Central memory CD8-positive, alpha-beta T cell (primary cell): ENCODE results near the gene ZC3H12C.

Experiments
- ATAC-seq: fragments of 150-1000 bp; cut with Tn5 transposase; replicated peaks from 2 replicates; pipeline ENCODE4 v1.10.0; 2022; ENCODE audit warnings: mild to moderate bottlenecking, moderate FRiP score, moderate number of reproducible peaks; ENCODE audit not compliant: poor library complexity, severe bottlenecking; ENCODE audit errors: extremely low read depth
- DNase-seq, 2 donors: peaks; one replicate each; pipeline ENCODE4 v3.0.0; 2021; ENCODE audit warnings: low spot score in 2 of 2
- H3K27ac Mint-ChIP-seq: one replicate; pipeline ENCODE4 v1.8.0; 2022; ENCODE audit warnings: low read depth, mild to moderate bottlenecking, moderate library complexity, mixed read lengths
- H3K27me3 Mint-ChIP-seq: one replicate; pipeline ENCODE4 v1.8.0; 2022; ENCODE audit warnings: mixed read lengths
- H3K36me3 Mint-ChIP-seq: one replicate; pipeline ENCODE4 v1.8.0; 2022; ENCODE audit warnings: mild to moderate bottlenecking, moderate library complexity, mixed read lengths; ENCODE audit not compliant: insufficient read depth
- H3K4me1 Mint-ChIP-seq: one replicate; pipeline ENCODE4 v1.8.0; 2022; ENCODE audit warnings: mixed read lengths
- H3K4me3 Mint-ChIP-seq: one replicate; pipeline ENCODE4 v1.8.0; 2022; ENCODE audit warnings: mild to moderate bottlenecking, moderate library complexity, mixed read lengths
- H3K9me3 Mint-ChIP-seq: one replicate; pipeline ENCODE4 v1.8.0; 2022; ENCODE audit warnings: mixed read lengths

Gene ZC3H12C

GRCh38 chr11:110168033-110168803 is 75.0 kb downstream of the ZC3H12C start:
- Mint-ChIP-seq H3K4me3 (no peak overlapping the region), H3K27ac (no peak overlapping the region), H3K4me1 (no peaks in the 10 kb centered on the region), H3K9me3 (no peaks in the 10 kb centered on the region), H3K36me3 (no peaks in the 10 kb centered on the region), H3K27me3 (peaks cover 20% of the 10 kb centered on the region)
- DNase-seq (no peak), ATAC-seq (no peak)

GRCh38 chr11:110169738-110170137 is 76.5 kb downstream of the ZC3H12C start:
- Mint-ChIP-seq H3K4me3 (no peak overlapping the region), H3K4me1 (peaks cover 7% of the 10 kb centered on the region), H3K27ac (no peak overlapping the region), H3K27me3 (peaks cover 20% of the 10 kb centered on the region), H3K36me3 (no peaks in the 10 kb centered on the region), H3K9me3 (no peaks in the 10 kb centered on the region)
- DNase-seq: no peak
- no peak for ATAC-seq

GRCh38 chr11:110172468-110173065 is 79.4 kb downstream of the ZC3H12C start:
- Mint-ChIP-seq H3K27ac (no peak overlapping the region), H3K4me3 (no peak overlapping the region), H3K27me3 (peaks cover 11% of the 10 kb centered on the region), H3K9me3 (no peaks in the 10 kb centered on the region), H3K4me1 (peaks cover 7% of the 10 kb centered on the region), H3K36me3 (no peaks in the 10 kb centered on the region)
- no peak for DNase-seq
- ATAC-seq: no peak

GRCh38 chr11:110173811-110174644 is 80.8 kb downstream of the ZC3H12C start:
- peak; percentile 70 for ATAC-seq
- H3K4me1 Mint-ChIP-seq: peaks cover 7% of the 10 kb centered on the region
- peak overlapping the region; percentile 25 for H3K4me3 Mint-ChIP-seq
- H3K36me3 Mint-ChIP-seq: no peaks in the 10 kb centered on the region
- DNase-seq: peak; percentile 21 to 42
- H3K9me3 Mint-ChIP-seq: no peaks in the 10 kb centered on the region
- peaks cover 11% of the 10 kb centered on the region for H3K27me3 Mint-ChIP-seq
- H3K27ac Mint-ChIP-seq: no peak overlapping the region

GRCh38 chr11:110174645-110175310 is 81.6 kb downstream of the ZC3H12C start:
- Mint-ChIP-seq H3K9me3 (no peaks in the 10 kb centered on the region), H3K36me3 (no peaks in the 10 kb centered on the region), H3K4me3 (peak overlapping the region; percentile 25), H3K27ac (no peak overlapping the region), H3K4me1 (peaks cover 7% of the 10 kb centered on the region), H3K27me3 (peaks cover 11% of the 10 kb centered on the region)
- DNase-seq (no peak), ATAC-seq (no peak)

GRCh38 chr11:110176366-110177085 is 83.3 kb downstream of the ZC3H12C start:
- ATAC-seq (no peak), DNase-seq (no peak)
- H3K4me3 Mint-ChIP-seq: no peak overlapping the region
- no peaks in the 10 kb centered on the region for H3K36me3 Mint-ChIP-seq
- no peak overlapping the region for H3K27ac Mint-ChIP-seq
- peaks cover 7% of the 10 kb centered on the region for H3K4me1 Mint-ChIP-seq
- H3K9me3 Mint-ChIP-seq: no peaks in the 10 kb centered on the region
- H3K27me3 Mint-ChIP-seq: peaks cover 11% of the 10 kb centered on the region

GRCh38 chr11:110177086-110177456 is 83.9 kb downstream of the ZC3H12C start:
- Mint-ChIP-seq H3K4me3 (no peak overlapping the region), H3K27ac (no peak overlapping the region), H3K9me3 (no peaks in the 10 kb centered on the region), H3K36me3 (no peaks in the 10 kb centered on the region), H3K4me1 (peaks cover 7% of the 10 kb centered on the region), H3K27me3 (peaks cover 11% of the 10 kb centered on the region)
- DNase-seq (no peak), ATAC-seq (no peak)

GRCh38 chr11:110179064-110179463 is 85.9 kb downstream of the ZC3H12C start:
- ATAC-seq: no peak
- peaks cover 4% of the 10 kb centered on the region for H3K4me1 Mint-ChIP-seq

GRCh38 chr11:110182886-110183285 is 89.7 kb downstream of the ZC3H12C start:
- no peak for DNase-seq

More at GRCh38 chr11:110179064-110179463, 85.9 kb downstream of the ZC3H12C start:
- no peaks in the 10 kb centered on the region for H3K9me3 Mint-ChIP-seq
- no peak overlapping the region for H3K27ac Mint-ChIP-seq
- H3K36me3 Mint-ChIP-seq: no peaks in the 10 kb centered on the region
- no peak overlapping the region for H3K4me3 Mint-ChIP-seq
- DNase-seq: no peak
- H3K27me3 Mint-ChIP-seq: peaks cover 8% of the 10 kb centered on the region

GRCh38 chr11:110184456-110184855 is 91.3 kb downstream of the ZC3H12C start:
- Mint-ChIP-seq H3K27me3 (peaks cover 26% of the 10 kb centered on the region), H3K9me3 (no peaks in the 10 kb centered on the region), H3K36me3 (no peaks in the 10 kb centered on the region), H3K4me3 (no peak overlapping the region), H3K27ac (no peak overlapping the region), H3K4me1 (no peaks in the 10 kb centered on the region)
- ATAC-seq (no peak), DNase-seq (no peak)

More at GRCh38 chr11:110182886-110183285, 89.7 kb downstream of the ZC3H12C start:
- no peak for ATAC-seq
- Mint-ChIP-seq H3K36me3 (no peaks in the 10 kb centered on the region), H3K4me1 (no peaks in the 10 kb centered on the region), H3K9me3 (no peaks in the 10 kb centered on the region), H3K27me3 (peaks cover 26% of the 10 kb centered on the region), H3K4me3 (no peak overlapping the region), H3K27ac (no peak overlapping the region)

- H3K27me3 Mint-ChIP-seq: peaks cover 26% of the 10 kb centered on the region
Observed at GRCh38 chr11:110185121-110185591, 92.0 kb downstream of the ZC3H12C start.

GRCh38 chr11:110185599-110185998 is 92.4 kb downstream of the ZC3H12C start:
- ATAC-seq: no peak
- peaks cover 26% of the 10 kb centered on the region for H3K27me3 Mint-ChIP-seq
- no peak overlapping the region for H3K27ac Mint-ChIP-seq
- no peaks in the 10 kb centered on the region for H3K4me1 Mint-ChIP-seq
- H3K36me3 Mint-ChIP-seq: no peaks in the 10 kb centered on the region
- no peaks in the 10 kb centered on the region for H3K9me3 Mint-ChIP-seq
- H3K4me3 Mint-ChIP-seq: no peak overlapping the region
- no peak for DNase-seq

More at GRCh38 chr11:110185121-110185591, 92.0 kb downstream of the ZC3H12C start:
- Mint-ChIP-seq H3K9me3 (no peaks in the 10 kb centered on the region), H3K4me3 (no peak overlapping the region), H3K27ac (no peak overlapping the region), H3K4me1 (no peaks in the 10 kb centered on the region), H3K36me3 (no peaks in the 10 kb centered on the region)
- no peak for DNase-seq
- ATAC-seq: no peak
